CD14-positive monocyte (primary cell): ENCODE results near the gene S100A10. TPM values are rescaled to one million over a fixed set of nuclear protein-coding genes. Genes with fewer than 3 reads are reported as not detected.
A peak's percentile ranks its signal among the peaks of the same experiment; 100 is the strongest.

Experiments
- DNase-seq, 3 donors: peaks; one replicate each; pipeline ENCODE4 v3.0.0-alpha.2; 2011 to 2022
- H2AFZ ChIP-seq: 2 replicates; pipeline ENCODE4 v1.6.0; 2012; ENCODE audit warnings: mild to moderate bottlenecking, low read depth, low read length, inconsistent platforms; ENCODE audit not compliant: insufficient read depth, poor library complexity, severe bottlenecking
- H3K27ac ChIP-seq, 2 donors: 1 replicate in 1 of 2; 2 replicates in 1 of 2; pipeline ENCODE4 v1.5.1; 2012 to 2013; ENCODE audit warnings: low read length in 2 of 2, control low read depth in 1 of 2, inconsistent platforms in 1 of 2, low read depth in 1 of 2, mild to moderate bottlenecking in 1 of 2
- H3K27me3 ChIP-seq, 2 donors: one replicate each; pipeline versions ENCODE4 v1.6.0 to v1.6.1; 2011 to 2013; ENCODE audit warnings: low read length in 2 of 2; ENCODE audit not compliant: control insufficient read depth in 2 of 2, insufficient read depth in 2 of 2
- H3K36me3 ChIP-seq, 2 donors: replicated peaks in 1 of 2; 1 replicate in 1 of 2; 2 replicates in 1 of 2; pipeline versions ENCODE4 v1.5.1 to v1.6.1; 2012 to 2013; ENCODE audit warnings: low read length in 2 of 2, control low read depth in 1 of 2, inconsistent platforms in 1 of 2, mild to moderate bottlenecking in 1 of 2; ENCODE audit not compliant: insufficient read depth in 2 of 2, control insufficient read depth in 1 of 2
- H3K4me1 ChIP-seq, 2 donors: 1 replicate in 1 of 2; 2 replicates in 1 of 2; pipeline versions ENCODE4 v1.5.1 to v1.6.1; 2012 to 2013; ENCODE audit warnings: low read length in 2 of 2, control low read depth in 1 of 2, inconsistent platforms in 1 of 2, mild to moderate bottlenecking in 1 of 2, moderate library complexity in 1 of 2; ENCODE audit not compliant: insufficient read depth in 2 of 2, control insufficient read depth in 1 of 2
- H3K4me2 ChIP-seq: replicated peaks from 2 replicates; pipeline ENCODE3; 2012; ENCODE audit warnings: low read length, moderate library complexity, mild to moderate bottlenecking; ENCODE audit not compliant: poor library complexity, severe bottlenecking; ENCODE audit errors: extremely low read depth
- H3K4me3 ChIP-seq, 3 experiments: fragments of 200-600 bp in 1 of 3; sonication (generic) in 1 of 3; replicated peaks in 1 of 3; 1 replicate in 2 of 3; 2 replicates in 1 of 3; pipeline ENCODE4 v1.5.1; 2011 to 2013; ENCODE audit warnings: low read length in 3 of 3, mild to moderate bottlenecking in 3 of 3, control low read depth in 2 of 3, low read depth in 2 of 3, inconsistent platforms in 1 of 3, moderate library complexity in 1 of 3
- H3K79me2 ChIP-seq: 2 replicates; pipeline ENCODE4 v1.6.0; 2012; ENCODE audit warnings: mild to moderate bottlenecking, control low read depth, inconsistent platforms, low read length, moderate library complexity; ENCODE audit not compliant: insufficient read depth
- H3K9ac ChIP-seq: 2 replicates; pipeline ENCODE4 v1.6.0; 2017; ENCODE audit warnings: low read length, mild to moderate bottlenecking; ENCODE audit not compliant: insufficient read depth, poor library complexity, severe bottlenecking
- H3K9me3 ChIP-seq, 2 donors: replicated peaks in 1 of 2; 1 replicate in 1 of 2; 2 replicates in 1 of 2; pipeline versions ENCODE4 v1.5.1 to v1.6.1; 2012 to 2013; ENCODE audit warnings: low read length in 2 of 2, control low read depth in 1 of 2; ENCODE audit not compliant: control insufficient read depth in 1 of 2, insufficient read depth in 1 of 2
- H4K20me1 ChIP-seq: 2 replicates; pipeline ENCODE4 v1.6.0; 2012; ENCODE audit warnings: mild to moderate bottlenecking, low read length, control low read depth, moderate library complexity; ENCODE audit not compliant: insufficient read depth
- H3K27ac Mint-ChIP-seq, 7 donors: one replicate each; pipeline ENCODE4 v1.8.0; 2020; ENCODE audit warnings: mild to moderate bottlenecking in 7 of 7, mixed read lengths in 7 of 7, moderate library complexity in 6 of 7, inconsistent platforms in 2 of 7
- H3K27me3 Mint-ChIP-seq, 3 donors: one replicate each; pipeline ENCODE4 v1.8.0; 2021 to 2022; ENCODE audit warnings: low read depth in 3 of 3, mild to moderate bottlenecking in 3 of 3, mixed read lengths in 3 of 3, moderate library complexity in 3 of 3, inconsistent platforms in 1 of 3
- H3K36me3 Mint-ChIP-seq, 2 donors: one replicate each; pipeline ENCODE4 v1.8.0; 2020; ENCODE audit warnings: mixed read lengths in 2 of 2, inconsistent platforms in 1 of 2, mild to moderate bottlenecking in 1 of 2
- H3K4me1 Mint-ChIP-seq: one replicate; pipeline ENCODE4 v1.8.0; 2020; ENCODE audit warnings: mild to moderate bottlenecking, mixed read lengths
- H3K4me3 Mint-ChIP-seq, 2 donors: one replicate each; pipeline ENCODE4 v1.8.0; 2020; ENCODE audit warnings: mild to moderate bottlenecking in 2 of 2, mixed read lengths in 2 of 2, moderate library complexity in 1 of 2
- H3K9me3 Mint-ChIP-seq, 7 donors: one replicate each; pipeline ENCODE4 v1.8.0; 2020 to 2022; ENCODE audit warnings: mixed read lengths in 7 of 7, mild to moderate bottlenecking in 6 of 7, moderate library complexity in 6 of 7, inconsistent platforms in 2 of 7
- WGBS: methylation state at CpG from one replicate; pipeline ENCODE4 v1.1.5; 2013; ENCODE audit warnings: missing lambda C conversion rate; ENCODE audit not compliant: insufficient coverage; 5-methylcytosine and 5-hydroxymethylcytosine counted together
- intact Hi-C, 2 donors: fragments of 100-400 bp; cut with micrococcal nuclease; formaldehyde crosslinking; loops; one replicate each; pipeline versions ENCODE4 v1.15.0 to v1.15.1; 2023
- polyA plus RNA-seq, 3 donors: library from polyadenylated mRNA; depleted of rRNA in 1 of 3; unstranded in 2 of 3; stranded (reverse) in 1 of 3; fragments of 300-500 nt in 2 of 3; fragments of >200 nt in 1 of 3; fragmentation: Illumina TruSeq in 2 of 3; gene quantifications; 1 replicate in 2 of 3; 2 replicates in 1 of 3; pipeline ENCODE4 v1.2.3, GENCODE V29; 2012 to 2021
- TF ChIP-seq, protein P1 (sequence below): fragments of 200-600 bp; IDR thresholded peaks from one replicate; pipeline ENCODE4 v1.8.0; 2022; ENCODE audit warnings: antibody characterized with exemption, mild to moderate bottlenecking

The S100A10 gene
- polyA plus RNA-seq, 3 donors, result 422 to 2,138 (median 2,129) TPM

GRCh38 chr1:151948506-151948905 is 45.2 kb downstream of the S100A10 start:
- intact Hi-C loops, result loop anchor here in 1 of 2 donors (5.0 kb wide), 1 partner anchor 99 kb away; no protein-coding TSS in a partner anchor
- H3K36me3 Mint-ChIP-seq, result peaks cover 3 to 5% of the 10 kb centered on the region in 2 donors
- H4K20me1 ChIP-seq, result no peaks in the 10 kb centered on the region
- peak overlapping the region in 1 of 7 donors; percentile 51 for H3K27ac Mint-ChIP-seq
- TF ChIP-seq, protein P1, sequence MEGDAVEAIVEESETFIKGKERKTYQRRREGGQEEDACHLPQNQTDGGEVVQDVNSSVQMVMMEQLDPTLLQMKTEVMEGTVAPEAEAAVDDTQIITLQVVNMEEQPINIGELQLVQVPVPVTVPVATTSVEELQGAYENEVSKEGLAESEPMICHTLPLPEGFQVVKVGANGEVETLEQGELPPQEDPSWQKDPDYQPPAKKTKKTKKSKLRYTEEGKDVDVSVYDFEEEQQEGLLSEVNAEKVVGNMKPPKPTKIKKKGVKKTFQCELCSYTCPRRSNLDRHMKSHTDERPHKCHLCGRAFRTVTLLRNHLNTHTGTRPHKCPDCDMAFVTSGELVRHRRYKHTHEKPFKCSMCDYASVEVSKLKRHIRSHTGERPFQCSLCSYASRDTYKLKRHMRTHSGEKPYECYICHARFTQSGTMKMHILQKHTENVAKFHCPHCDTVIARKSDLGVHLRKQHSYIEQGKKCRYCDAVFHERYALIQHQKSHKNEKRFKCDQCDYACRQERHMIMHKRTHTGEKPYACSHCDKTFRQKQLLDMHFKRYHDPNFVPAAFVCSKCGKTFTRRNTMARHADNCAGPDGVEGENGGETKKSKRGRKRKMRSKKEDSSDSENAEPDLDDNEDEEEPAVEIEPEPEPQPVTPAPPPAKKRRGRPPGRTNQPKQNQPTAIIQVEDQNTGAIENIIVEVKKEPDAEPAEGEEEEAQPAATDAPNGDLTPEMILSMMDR, result no peak
- no peaks in the 10 kb centered on the region for H3K27me3 ChIP-seq
- H3K4me3 ChIP-seq, result no peak overlapping the region
- H3K27me3 Mint-ChIP-seq, result peaks cover 0 to 5% (median 2%) of the 10 kb centered on the region in 3 donors
- H3K4me1 Mint-ChIP-seq, result peaks cover 37% of the 10 kb centered on the region
- H3K4me1 ChIP-seq, result peaks cover 36 to 40% of the 10 kb centered on the region in 2 donors
- no peak overlapping the region for H3K4me2 ChIP-seq
- no peaks in the 10 kb centered on the region for H3K36me3 ChIP-seq
- WGBS, result no CpG with 5 or more reads among the region's 1 CpG
- no peaks in the 10 kb centered on the region for H3K9me3 ChIP-seq
- no peak overlapping the region for H3K4me3 Mint-ChIP-seq
- no peak overlapping the region for H2AFZ ChIP-seq
- H3K27ac ChIP-seq, result no peak overlapping the region
- no peaks in the 10 kb centered on the region for H3K79me2 ChIP-seq
- H3K9ac ChIP-seq, result no peak overlapping the region
- no peak for DNase-seq
- H3K9me3 Mint-ChIP-seq, result peaks cover 0 to 6% (median 0%) of the 10 kb centered on the region in 7 donors

- no peaks in the 10 kb centered on the region for H3K36me3 ChIP-seq
- H3K9ac ChIP-seq, result no peak overlapping the region
- no peak overlapping the region for H3K4me2 ChIP-seq
- intact Hi-C loops, result loop anchor here in 1 of 2 donors (5.0 kb wide), 1 partner anchor 100 kb away; no protein-coding TSS in a partner anchor
- peak overlapping the region in 1 of 3 experiments; percentile 46 for H3K4me3 ChIP-seq
- no CpG with 5 or more reads among the region's 2 CpGs for WGBS
- H3K9me3 Mint-ChIP-seq, result peaks cover 0 to 6% (median 0%) of the 10 kb centered on the region in 7 donors
- TF ChIP-seq, protein P1, result no peak
- peaks cover 36 to 46% of the 10 kb centered on the region in 2 donors for H3K4me1 ChIP-seq
- H3K9me3 ChIP-seq, result no peaks in the 10 kb centered on the region
- peaks cover 43% of the 10 kb centered on the region for H3K4me1 Mint-ChIP-seq
- no peaks in the 10 kb centered on the region for H4K20me1 ChIP-seq
- H3K27ac ChIP-seq, result peak overlapping the region; percentile 80 to 100
- no peaks in the 10 kb centered on the region for H3K27me3 ChIP-seq
- no peaks in the 10 kb centered on the region for H3K79me2 ChIP-seq
- H2AFZ ChIP-seq, result no peak overlapping the region
- H3K27me3 Mint-ChIP-seq, result peaks cover 0 to 7% (median 2%) of the 10 kb centered on the region in 3 donors
- no peak for DNase-seq
- H3K27ac Mint-ChIP-seq, result peak overlapping the region; percentile 97 to 100 (median 99)
- H3K4me3 Mint-ChIP-seq, result peak overlapping the region in 1 of 2 donors; percentile 32
- peaks cover 3 to 5% of the 10 kb centered on the region in 2 donors for H3K36me3 Mint-ChIP-seq
Measured at GRCh38 chr1:151947140-151947539, 46.5 kb downstream of the S100A10 start.
